ENCODE results near the gene ZFP92. TPM values are rescaled to one million over a fixed set of nuclear protein-coding genes. Genes with fewer than 3 reads are reported as not detected.
"Not testable (repeated sequence)": the region's sequence is repeated elsewhere in the genome, so short reads cannot be mapped to it uniquely, and the experiment has no call there.

ZFP92 gene
- total RNA-seq, 2 experiments from 2014 or later, result 1.5 to 1.6 TPM

DNA sequence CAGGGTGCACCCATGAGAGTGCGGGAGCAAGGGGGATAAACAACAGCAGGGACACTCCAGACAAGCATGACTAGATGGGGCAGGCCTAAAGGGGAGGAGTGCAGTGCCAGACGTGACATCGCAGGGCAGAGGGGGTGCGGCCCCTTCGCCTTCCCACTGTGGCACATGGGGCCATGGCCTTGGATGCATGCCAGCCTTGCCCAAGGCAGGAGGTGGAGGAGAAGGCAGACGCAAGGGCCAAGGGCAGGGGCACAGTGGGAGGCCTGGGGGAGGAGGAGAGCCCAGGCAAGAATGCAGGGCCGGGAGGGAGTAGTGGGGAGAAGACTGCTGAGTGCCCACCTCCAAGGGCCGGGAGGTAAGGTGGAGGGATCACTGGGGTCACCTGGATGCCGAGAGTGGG lies 31.8 kb upstream of the ZFP92 start:
- H3K36me3 Mint-ChIP-seq, result no peaks in the 10 kb centered on the region
- no peaks in the 10 kb centered on the region for H3K27me3 Mint-ChIP-seq
- no peak overlapping the region for H3K4me3 Mint-ChIP-seq
- POLR2A ChIA-PET, result no interaction called here
- intact Hi-C loops (cut with micrococcal nuclease), result no loop called here
- H3K27ac Mint-ChIP-seq, result no peak overlapping the region
- CTCF ChIA-PET, result no interaction called here
- H3K9me3 Mint-ChIP-seq, result no peaks in the 10 kb centered on the region
- no peaks in the 10 kb centered on the region for H3K4me1 Mint-ChIP-seq (ENCODE audit: low read depth)
- DNase-seq, result no peak

DNA sequence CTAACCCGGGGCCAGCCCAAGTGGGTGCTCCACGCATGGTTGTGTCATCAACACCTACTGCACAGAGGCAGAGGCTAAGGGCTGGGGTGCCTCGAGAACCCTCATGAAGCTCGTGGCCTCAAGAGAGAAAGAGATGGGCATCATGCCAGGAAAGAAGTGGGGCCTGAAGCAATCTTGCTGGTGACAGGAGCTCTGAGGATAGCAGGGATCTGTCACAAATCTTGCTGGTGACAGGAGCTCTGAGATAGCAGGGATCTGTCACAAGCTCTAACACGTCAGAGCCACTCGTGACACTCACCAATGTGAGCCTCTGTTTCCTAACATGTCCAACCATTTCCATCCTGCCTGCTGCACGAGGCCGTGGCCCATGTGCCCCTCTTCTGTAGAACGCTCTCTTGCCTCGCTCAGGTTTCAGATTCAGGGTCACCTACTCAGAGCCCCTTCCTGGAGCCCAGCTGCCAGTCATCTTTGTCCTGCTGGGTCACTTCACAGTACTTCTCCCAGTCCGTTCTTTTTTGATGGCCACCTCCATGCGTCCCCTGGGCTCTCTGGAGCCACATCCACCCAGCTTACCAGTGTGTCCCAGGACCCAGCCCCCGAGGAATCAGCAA lies 31.2 kb upstream of the ZFP92 start:
- ChIA-PET CTCF (no interaction called here), POLR2A (no interaction called here)
- Mint-ChIP-seq H3K4me3 (no peak overlapping the region), H3K9me3 (no peaks in the 10 kb centered on the region), H3K27ac (no peak overlapping the region), H3K36me3 (no peaks in the 10 kb centered on the region), H3K4me1 (ENCODE audit: low read depth) (no peaks in the 10 kb centered on the region), H3K27me3 (no peaks in the 10 kb centered on the region)
- DNase-seq, result no peak
- intact Hi-C loops (cut with micrococcal nuclease), result loop anchor here (5.0 kb wide), 1 partner anchor 348 kb away; no protein-coding TSS in a partner anchor

- ChIA-PET CTCF (interaction anchor here (1.2 kb wide), 1 partner anchor 8 kb away, joined by 3 read pairs; no protein-coding TSS in a partner anchor), POLR2A (no interaction called here)
- H3K9me3 Mint-ChIP-seq, result no peaks in the 10 kb centered on the region
- H3K27ac Mint-ChIP-seq, result no peak overlapping the region
- H3K4me3 Mint-ChIP-seq, result no peak overlapping the region
- intact Hi-C loops (cut with micrococcal nuclease), result loop anchor here (5.0 kb wide), 1 partner anchor 348 kb away; no protein-coding TSS in a partner anchor
- no peaks in the 10 kb centered on the region for H3K36me3 Mint-ChIP-seq
- no peak for DNase-seq
- no peaks in the 10 kb centered on the region for H3K4me1 Mint-ChIP-seq (ENCODE audit: low read depth)
- H3K27me3 Mint-ChIP-seq, result no peaks in the 10 kb centered on the region
These were observed 30.6 kb upstream of the ZFP92 start for GRCh38 chrX:153380691-153381090.

DNA sequence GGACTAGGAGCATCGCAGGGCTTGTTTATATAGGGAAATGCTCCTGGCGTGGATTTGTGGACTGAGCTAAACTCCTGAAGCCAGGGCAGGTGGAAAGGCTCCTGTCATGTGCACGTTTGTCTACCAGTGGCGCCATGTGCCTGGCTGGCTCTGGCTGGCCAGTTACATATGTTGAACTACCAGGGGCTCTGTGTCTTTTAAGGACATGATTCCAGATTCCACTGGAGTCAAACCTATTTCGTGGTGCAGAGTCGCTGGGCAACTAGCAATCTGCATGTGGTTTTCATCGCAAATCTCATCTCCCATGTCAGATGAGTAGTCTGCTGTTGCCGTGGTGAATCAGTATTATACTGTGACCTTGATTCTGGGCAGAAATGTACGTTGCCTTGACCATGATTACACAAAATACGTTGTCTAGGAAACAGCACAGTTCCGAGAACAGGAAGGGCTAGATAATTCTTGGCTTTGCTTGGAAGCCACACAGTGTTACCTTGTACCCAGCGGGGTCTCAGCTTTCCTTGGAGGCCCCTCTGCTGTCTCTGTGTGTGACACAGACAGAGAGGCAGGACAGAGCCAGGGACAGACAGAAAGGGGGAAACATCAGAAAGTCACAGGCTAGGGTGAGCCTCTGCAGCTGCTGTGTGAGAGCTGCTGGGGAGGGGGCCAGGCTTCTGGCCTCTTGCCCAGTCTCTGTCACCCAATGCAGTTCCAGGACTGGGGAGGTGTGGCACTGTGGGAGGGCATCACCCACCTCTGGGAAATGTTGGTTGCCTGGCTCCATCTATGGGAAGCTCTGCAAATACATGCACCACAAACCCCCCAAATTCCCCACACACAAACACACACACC lies 29.4 kb upstream of the ZFP92 start:
- H3K27ac Mint-ChIP-seq, result no peak overlapping the region
- ChIA-PET POLR2A (no interaction called here), CTCF (interaction anchor here (0.9 to 1.2 kb wide), 2 partner anchors 10 to 349 kb away, joined by 3 to 4 read pairs; no protein-coding TSS in a partner anchor)
- no peaks in the 10 kb centered on the region for H3K4me1 Mint-ChIP-seq (ENCODE audit: low read depth)
- no peaks in the 10 kb centered on the region for H3K27me3 Mint-ChIP-seq
- H3K36me3 Mint-ChIP-seq, result no peaks in the 10 kb centered on the region
- no peaks in the 10 kb centered on the region for H3K9me3 Mint-ChIP-seq
- H3K4me3 Mint-ChIP-seq, result no peak overlapping the region
- DNase-seq, result peak; percentile 49
- intact Hi-C loops (cut with micrococcal nuclease), result loop anchor here (5.0 kb wide), 1 partner anchor 350 kb away; no protein-coding TSS in a partner anchor

GRCh38 chrX:153382563-153383482 lies 28.4 kb upstream of the ZFP92 start:
- POLR2A ChIA-PET, result no interaction called here
- no peak overlapping the region for H3K4me3 Mint-ChIP-seq
- CTCF ChIA-PET, result no interaction called here
- H3K27me3 Mint-ChIP-seq, result no peaks in the 10 kb centered on the region
- intact Hi-C loops (cut with micrococcal nuclease), result loop anchor here (5.0 kb wide), 1 partner anchor 351 kb away; no protein-coding TSS in a partner anchor
- no peaks in the 10 kb centered on the region for H3K9me3 Mint-ChIP-seq
- no peaks in the 10 kb centered on the region for H3K4me1 Mint-ChIP-seq (ENCODE audit: low read depth)
- H3K36me3 Mint-ChIP-seq, result no peaks in the 10 kb centered on the region
- no peak overlapping the region for H3K27ac Mint-ChIP-seq
- DNase-seq, result no peak

- Mint-ChIP-seq H3K9me3 (no peaks in the 10 kb centered on the region), H3K36me3 (no peaks in the 10 kb centered on the region), H3K27me3 (no peaks in the 10 kb centered on the region), H3K4me1 (ENCODE audit: low read depth) (no peaks in the 10 kb centered on the region), H3K4me3 (no peak overlapping the region), H3K27ac (no peak overlapping the region)
- intact Hi-C loops (cut with micrococcal nuclease), result loop anchor here (5.0 kb wide), 1 partner anchor 352 kb away; no protein-coding TSS in a partner anchor
- ChIA-PET CTCF (no interaction called here), POLR2A (no interaction called here)
- DNase-seq, result no peak
These were observed 26.9 kb upstream of the ZFP92 start for GRCh38 chrX:153384390-153384789.

- H3K27ac Mint-ChIP-seq; H3K36me3 Mint-ChIP-seq; H3K4me1 Mint-ChIP-seq (ENCODE audit: low read depth); DNase-seq; H3K27me3 Mint-ChIP-seq; H3K4me3 Mint-ChIP-seq; H3K9me3 Mint-ChIP-seq; POLR2A ChIA-PET: not testable (repeated sequence)
- CTCF ChIA-PET, result interaction anchor here (1.7 kb wide), 1 partner anchor 14 kb away, joined by 4 read pairs; no protein-coding TSS in a partner anchor
- intact Hi-C loops (cut with micrococcal nuclease), result loop anchor here (5.0 kb wide), 1 partner anchor 353 kb away; no protein-coding TSS in a partner anchor
These were observed 26.3 kb upstream of the ZFP92 start for GRCh38 chrX:153384973-153385372.

DNA sequence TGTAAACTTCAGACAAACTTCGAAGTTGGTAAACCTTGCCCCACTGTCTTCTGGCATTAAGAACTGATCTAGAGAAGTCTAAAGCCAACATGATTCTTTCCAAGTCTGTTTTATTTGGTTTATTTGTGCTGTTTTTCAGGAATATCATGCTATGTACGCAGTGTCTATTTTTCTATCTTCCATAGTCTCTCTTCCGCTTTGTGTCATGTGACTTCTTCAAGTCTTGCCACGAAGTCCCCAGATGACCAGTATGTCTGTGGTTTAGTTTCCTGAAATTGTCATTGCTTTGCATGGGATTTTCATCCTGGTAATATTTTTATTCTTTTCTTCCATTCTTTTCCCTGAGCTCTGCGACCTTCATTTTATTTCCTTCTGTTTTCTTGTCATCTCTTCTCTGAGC lies 25.2 kb upstream of the ZFP92 start:
- no peaks in the 10 kb centered on the region for H3K36me3 Mint-ChIP-seq
- ChIA-PET CTCF (interaction anchor here (1.7 kb wide), 1 partner anchor 13 kb away, joined by 4 read pairs; no protein-coding TSS in a partner anchor), POLR2A (no interaction called here)
- no peaks in the 10 kb centered on the region for H3K4me1 Mint-ChIP-seq (ENCODE audit: low read depth)
- H3K4me3 Mint-ChIP-seq, result no peak overlapping the region
- no peaks in the 10 kb centered on the region for H3K9me3 Mint-ChIP-seq
- no peak for DNase-seq
- H3K27me3 Mint-ChIP-seq, result no peaks in the 10 kb centered on the region
- intact Hi-C loops (cut with micrococcal nuclease), result no loop called here
- H3K27ac Mint-ChIP-seq, result no peak overlapping the region

GRCh38 chrX:153387345-153387744 lies 23.9 kb upstream of the ZFP92 start:
- Mint-ChIP-seq H3K4me3 (no peak overlapping the region), H3K9me3 (no peaks in the 10 kb centered on the region), H3K4me1 (ENCODE audit: low read depth) (no peaks in the 10 kb centered on the region), H3K36me3 (no peaks in the 10 kb centered on the region), H3K27me3 (no peaks in the 10 kb centered on the region), H3K27ac (no peak overlapping the region)
- DNase-seq, result no peak
- intact Hi-C loops (cut with micrococcal nuclease), result no loop called here
- POLR2A ChIA-PET, result interaction anchor here (0.6 kb wide), 1 partner anchor 293 kb away, joined by 3 read pairs; no protein-coding TSS in a partner anchor
- CTCF ChIA-PET, result no interaction called here

- CTCF ChIA-PET, result no interaction called here
- POLR2A ChIA-PET, result interaction anchor here (0.6 kb wide), 1 partner anchor 292 kb away, joined by 3 read pairs; no protein-coding TSS in a partner anchor
- no peak for DNase-seq
- H3K9me3 Mint-ChIP-seq, result no peaks in the 10 kb centered on the region
- H3K27me3 Mint-ChIP-seq, result no peaks in the 10 kb centered on the region
- no peak overlapping the region for H3K4me3 Mint-ChIP-seq
- H3K36me3 Mint-ChIP-seq, result no peaks in the 10 kb centered on the region
- intact Hi-C loops (cut with micrococcal nuclease), result no loop called here
- no peaks in the 10 kb centered on the region for H3K4me1 Mint-ChIP-seq (ENCODE audit: low read depth)
- no peak overlapping the region for H3K27ac Mint-ChIP-seq
These were observed 23.1 kb upstream of the ZFP92 start for GRCh38 chrX:153387987-153388721.

DNA sequence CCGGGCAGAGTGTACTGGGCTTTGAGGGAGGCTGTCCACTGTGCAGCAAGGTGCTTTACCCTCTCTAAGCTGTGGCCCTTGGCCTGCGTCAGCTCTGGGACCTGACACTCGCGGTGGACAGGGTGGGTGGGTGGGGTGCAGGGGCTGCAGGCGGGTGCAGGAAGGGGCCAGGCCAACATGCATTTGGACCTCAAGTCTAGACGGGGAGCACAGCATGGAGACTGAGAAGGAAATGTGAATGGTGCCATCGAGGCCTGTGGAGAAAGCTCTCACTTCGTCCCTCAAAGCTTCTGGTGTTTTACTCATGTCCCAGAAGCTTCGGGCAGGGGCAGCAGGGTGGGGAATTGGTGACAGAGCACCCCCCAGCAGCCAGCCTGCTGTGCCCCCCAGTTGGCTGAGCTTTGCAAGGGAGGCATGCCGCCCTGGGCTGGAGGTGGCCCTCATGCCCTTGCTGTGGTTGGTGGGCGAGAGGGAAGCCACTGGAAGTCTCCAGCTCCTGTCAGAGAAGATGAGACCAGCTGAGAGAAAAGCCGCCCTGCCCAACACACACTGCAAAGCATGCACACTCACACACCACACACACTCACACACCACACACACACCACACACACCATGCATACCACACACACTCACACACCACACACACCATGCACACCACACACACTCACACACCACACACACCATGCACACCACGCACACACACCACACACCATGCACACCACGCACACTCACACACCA lies 22.4 kb upstream of the ZFP92 start:
- POLR2A ChIA-PET, result no interaction called here
- no peak overlapping the region for H3K27ac Mint-ChIP-seq
- no peaks in the 10 kb centered on the region for H3K36me3 Mint-ChIP-seq
- no peak overlapping the region for H3K4me3 Mint-ChIP-seq
- no peak for DNase-seq
- intact Hi-C loops (cut with micrococcal nuclease), result no loop called here
- no peaks in the 10 kb centered on the region for H3K27me3 Mint-ChIP-seq
- CTCF ChIA-PET, result no interaction called here
- H3K9me3 Mint-ChIP-seq, result no peaks in the 10 kb centered on the region
- H3K4me1 Mint-ChIP-seq (ENCODE audit: low read depth), result no peaks in the 10 kb centered on the region
